Hepatocyte (in vitro differentiated cells): Measurements from ENCODE around the gene SBF2. TPM values are rescaled to one million over a fixed set of nuclear protein-coding genes. Genes with fewer than 3 reads are reported as not detected.
"Not testable (repeated sequence)": the region's sequence is repeated elsewhere in the genome, so short reads cannot be mapped to it uniquely, and the experiment has no call there.

Experiments
- DNase-seq: peaks from one replicate; pipeline ENCODE4 v3.0.0-alpha.2; 2016; ENCODE audit warnings: low spot score
- H2AFZ ChIP-seq: fragments of 200-600 bp; sonication (generic); 2 replicates; pipeline ENCODE4 v1.6.0; 2016; ENCODE audit warnings: antibody characterized with exemption, mild to moderate bottlenecking
- H3K27ac ChIP-seq: fragments of 200-600 bp; sonication (generic); 2 replicates; pipeline ENCODE4 v1.5.1; 2016; ENCODE audit warnings: mild to moderate bottlenecking
- H3K27me3 ChIP-seq: fragments of 200-600 bp; sonication (generic); 2 replicates; pipeline ENCODE4 v1.6.1; 2016
- H3K36me3 ChIP-seq: fragments of 200-600 bp; sonication (generic); replicated peaks from 2 replicates; pipeline ENCODE4 v1.5.1; 2016; ENCODE audit warnings: low read depth; ENCODE audit not compliant: insufficient read depth
- H3K4me1 ChIP-seq: fragments of 200-600 bp; sonication (generic); 2 replicates; pipeline ENCODE4 v1.5.1; 2016; ENCODE audit warnings: mild to moderate bottlenecking, moderate library complexity; ENCODE audit not compliant: insufficient read depth
- H3K4me2 ChIP-seq: fragments of 200-600 bp; sonication (generic); 2 replicates; pipeline ENCODE4 v1.6.0; 2016
- H3K4me3 ChIP-seq: fragments of 200-600 bp; sonication (generic); 2 replicates; pipeline ENCODE4 v1.5.1; 2016; ENCODE audit warnings: mild to moderate bottlenecking
- H3K79me2 ChIP-seq: fragments of 200-600 bp; sonication (generic); 2 replicates; pipeline ENCODE4 v1.6.0; 2017; ENCODE audit warnings: mild to moderate bottlenecking
- H3K9me2 ChIP-seq: fragments of 200-600 bp; sonication (generic); replicated peaks from 2 replicates; pipeline ENCODE4 v1.6.0; 2017; ENCODE audit warnings: mild to moderate bottlenecking; ENCODE audit not compliant: insufficient read depth
- H3K9me3 ChIP-seq: fragments of 200-600 bp; sonication (generic); 2 replicates; pipeline ENCODE4 v1.5.1; 2016; ENCODE audit warnings: low read depth, mild to moderate bottlenecking
- H4K20me1 ChIP-seq: fragments of 200-600 bp; sonication (generic); 2 replicates; pipeline ENCODE4 v1.6.0; 2016; ENCODE audit warnings: mild to moderate bottlenecking; ENCODE audit not compliant: insufficient read depth, poor library complexity, severe bottlenecking
- EZH2 ChIP-seq: fragments of 200-600 bp; sonication (generic); IDR thresholded peaks from 2 replicates; pipeline ENCODE4 v1.6.1; 2016; ENCODE audit warnings: antibody characterized with exemption, mild to moderate bottlenecking, borderline replicate concordance
- EZH2phosphoT487 ChIP-seq: fragments of 200-600 bp; sonication (generic); IDR thresholded peaks from one replicate; pipeline ENCODE4 v1.6.1; 2018; ENCODE audit warnings: antibody characterized with exemption, mild to moderate bottlenecking, low read depth, moderate library complexity; ENCODE audit not compliant: unreplicated experiment, severe bottlenecking
- WGBS: methylation state at CpG from one replicate; pipeline ENCODE4 v1.1.6; 2016; ENCODE audit warnings: low lambda C conversion rate; ENCODE audit errors: missing lambda C conversion rate; 5-methylcytosine and 5-hydroxymethylcytosine counted together
- polyA plus RNA-seq: library from polyadenylated mRNA; unstranded; fragments of >200 nt; fragmentation: Nextera tagmentation; extraction: Ambion mirVana; gene quantifications from 2 replicates; pipeline ENCODE4 v1.2.1, GENCODE V29; 2016
- total RNA-seq: library from RNA; depleted of rRNA; stranded (reverse); fragments of >200 nt; gene quantifications from 2 replicates; pipeline ENCODE4 v1.2.3, GENCODE V29; 2014
- TF ChIP-seq, protein P1 (sequence below): fragments of 200-600 bp; sonication (generic); IDR thresholded peaks from 2 replicates; pipeline ENCODE4 v1.5.1; 2016; ENCODE audit warnings: antibody characterized with exemption, mild to moderate bottlenecking; ENCODE audit not compliant: poor library complexity

Gene SBF2
- total and polyA plus RNA-seq, 2 experiments from 2014 or later: 25.7 to 83.2 TPM

GRCh38 chr11:9950462-9950861, 343.6 kb downstream of the SBF2 start:
- Histone ChIP-seq H3K27me3 (no peaks in the 10 kb centered on the region), H3K9me2 (no peaks in the 10 kb centered on the region), H3K36me3 (peaks cover 3% of the 10 kb centered on the region), H3K4me1 (peaks cover 7% of the 10 kb centered on the region), H4K20me1 (no peaks in the 10 kb centered on the region), H3K9me3 (no peaks in the 10 kb centered on the region), H3K27ac (no peak overlapping the region), H2AFZ (no peak overlapping the region), H3K4me2 (no peak overlapping the region), H3K79me2 (no peaks in the 10 kb centered on the region), H3K4me3 (no peak overlapping the region)
- 68% methylated on average over 3 of the region's 3 CpGs for WGBS
- TF ChIP-seq, protein P1, sequence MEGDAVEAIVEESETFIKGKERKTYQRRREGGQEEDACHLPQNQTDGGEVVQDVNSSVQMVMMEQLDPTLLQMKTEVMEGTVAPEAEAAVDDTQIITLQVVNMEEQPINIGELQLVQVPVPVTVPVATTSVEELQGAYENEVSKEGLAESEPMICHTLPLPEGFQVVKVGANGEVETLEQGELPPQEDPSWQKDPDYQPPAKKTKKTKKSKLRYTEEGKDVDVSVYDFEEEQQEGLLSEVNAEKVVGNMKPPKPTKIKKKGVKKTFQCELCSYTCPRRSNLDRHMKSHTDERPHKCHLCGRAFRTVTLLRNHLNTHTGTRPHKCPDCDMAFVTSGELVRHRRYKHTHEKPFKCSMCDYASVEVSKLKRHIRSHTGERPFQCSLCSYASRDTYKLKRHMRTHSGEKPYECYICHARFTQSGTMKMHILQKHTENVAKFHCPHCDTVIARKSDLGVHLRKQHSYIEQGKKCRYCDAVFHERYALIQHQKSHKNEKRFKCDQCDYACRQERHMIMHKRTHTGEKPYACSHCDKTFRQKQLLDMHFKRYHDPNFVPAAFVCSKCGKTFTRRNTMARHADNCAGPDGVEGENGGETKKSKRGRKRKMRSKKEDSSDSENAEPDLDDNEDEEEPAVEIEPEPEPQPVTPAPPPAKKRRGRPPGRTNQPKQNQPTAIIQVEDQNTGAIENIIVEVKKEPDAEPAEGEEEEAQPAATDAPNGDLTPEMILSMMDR: no peak
- no peak for TF ChIP-seq EZH2
- TF ChIP-seq EZH2phosphoT487: no peak
- no peak for DNase-seq

- no peaks in the 10 kb centered on the region for H3K27me3 ChIP-seq
- H3K36me3 ChIP-seq: peaks cover 3% of the 10 kb centered on the region
- H3K9me3 ChIP-seq: no peaks in the 10 kb centered on the region
- H2AFZ ChIP-seq: no peak overlapping the region
- H3K27ac ChIP-seq: no peak overlapping the region
- H3K4me3 ChIP-seq: no peak overlapping the region
- no peaks in the 10 kb centered on the region for H3K9me2 ChIP-seq
- WGBS: 89% methylated on average over 7 of the region's 7 CpGs
- H4K20me1 ChIP-seq: no peaks in the 10 kb centered on the region
- no peaks in the 10 kb centered on the region for H3K79me2 ChIP-seq
- H3K4me2 ChIP-seq: no peak overlapping the region
- no peak for DNase-seq
- TF ChIP-seq EZH2 (no peak), EZH2phosphoT487 (no peak)
- TF ChIP-seq, protein P1: no peak
- H3K4me1 ChIP-seq: peaks cover 7% of the 10 kb centered on the region
Observed at GRCh38 chr11:9947231-9947864, 346.7 kb downstream of the SBF2 start.

GRCh38 chr11:9945680-9946079, 348.3 kb downstream of the SBF2 start:
- not testable (repeated sequence) for H3K36me3 ChIP-seq, H3K4me1 ChIP-seq, H3K27ac ChIP-seq, H4K20me1 ChIP-seq, H3K4me3 ChIP-seq, H3K9me3 ChIP-seq, H3K79me2 ChIP-seq, H3K9me2 ChIP-seq, H2AFZ ChIP-seq, DNase-seq, H3K4me2 ChIP-seq, H3K27me3 ChIP-seq
- WGBS: 90% methylated on average over 1 of the region's 1 CpG

DNA sequence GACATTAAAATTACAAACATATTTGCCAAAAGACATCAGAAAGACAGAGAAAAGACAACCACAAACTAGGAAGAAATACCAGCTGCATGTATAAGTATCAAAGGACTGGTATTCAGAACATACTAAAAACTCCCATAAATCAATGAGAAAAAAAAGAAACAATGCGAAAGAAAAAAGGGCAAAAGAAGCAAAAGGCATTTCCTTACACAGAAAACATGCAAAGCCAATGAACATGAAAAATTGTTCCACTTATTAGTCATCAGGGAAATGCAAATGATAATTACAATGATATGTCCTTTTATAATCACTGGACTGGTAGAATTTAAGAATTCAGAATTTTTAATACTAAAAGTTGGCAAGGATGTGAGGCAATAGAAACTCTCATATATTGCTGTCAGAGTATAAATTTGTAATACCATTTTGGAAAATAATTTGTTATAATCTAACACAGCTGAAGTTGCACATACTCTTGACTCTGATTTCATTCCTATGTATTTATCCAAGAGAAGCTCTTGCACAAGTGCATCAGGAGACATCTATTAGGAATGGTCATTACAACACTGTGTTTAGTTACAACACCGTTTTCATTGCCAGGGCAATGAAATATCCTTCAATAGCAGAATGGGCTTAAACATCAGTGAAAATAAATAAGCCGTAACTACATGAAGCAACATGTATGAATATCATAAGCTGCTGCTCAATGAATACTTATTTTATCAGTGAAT, 350.5 kb downstream of the SBF2 start:
- DNase-seq: no peak
- no peak overlapping the region for H3K4me2 ChIP-seq
- H3K27ac ChIP-seq: peak overlapping the region; percentile 56
- no peaks in the 10 kb centered on the region for H4K20me1 ChIP-seq
- H3K27me3 ChIP-seq: no peaks in the 10 kb centered on the region
- peaks cover 2% of the 10 kb centered on the region for H3K4me1 ChIP-seq
- no peaks in the 10 kb centered on the region for H3K9me3 ChIP-seq
- no peaks in the 10 kb centered on the region for H3K9me2 ChIP-seq
- H2AFZ ChIP-seq: no peak overlapping the region
- H3K4me3 ChIP-seq: no peak overlapping the region
- H3K79me2 ChIP-seq: no peaks in the 10 kb centered on the region
- no peaks in the 10 kb centered on the region for H3K36me3 ChIP-seq
- WGBS: 80% methylated on average over 3 of the region's 3 CpGs
- TF ChIP-seq EZH2 (no peak), EZH2phosphoT487 (no peak)
- TF ChIP-seq, protein P1: no peak
